Smooth muscle cell of the umbilical artery (primary cell): ENCODE measurements around the gene ACP4. TPM values are rescaled to one million over a fixed set of nuclear protein-coding genes. Genes with fewer than 3 reads are reported as not detected.

Experiments
- total RNA-seq: library from RNA; depleted of rRNA; stranded (reverse); fragments of >200 nt; gene quantifications from 2 replicates; pipeline ENCODE4 v1.2.3, GENCODE V29; 2014

The ACP4 gene
- not detected in 2 replicates for total RNA-seq

GRCh38 chr19:50790396-50790795 is at the start of gene ACP4:
Gene ACP4 (plus strand): TSS chr19:50790415. CDS start chr19:50790415, 0 bp downstream.

GRCh38 chr19:50770164-50770563 is 20.1 kb upstream of the ACP4 start, which contains the start of gene GPR32:
Gene GPR32 (plus strand): TSS chr19:50770464. CDS start chr19:50770601, 137 bp downstream.

GRCh38 chr19:50823389-50824042 is 33.3 kb downstream of the ACP4 start, which contains the start of gene KLK1:
Gene KLK1 (minus strand): TSS chr19:50823787. CDS start chr19:50823748, 39 bp downstream.

GRCh38 chr19:50833117-50833801 is 43.0 kb downstream of the ACP4 start, which contains the start of gene KLK15:
Gene KLK15 (minus strand): TSS chr19:50833574. CDS start chr19:50831492, 2,082 bp downstream.

Other genes with a start within 250 kb of the ACP4 start
- 0.18 and 0.30 TPM in 2 replicates for gene LRRC4B, start 222.0 kb upstream of the ACP4 start, total RNA-seq
- gene SYT3, start 150.5 kb upstream of the ACP4 start, total RNA-seq = 0.14 and 0.59 TPM in 2 replicates
- gene C19orf81, start 141.0 kb upstream of the ACP4 start, total RNA-seq = not detected in 2 replicates
- gene SHANK1, start 70.6 kb upstream of the ACP4 start, total RNA-seq = 6.8 and 11.0 TPM in 2 replicates
- gene CLEC11A, start 67.1 kb upstream of the ACP4 start, total RNA-seq = 56.1 and 68.0 TPM in 2 replicates
- not detected in 2 replicates for gene GPR32, start 20.0 kb upstream of the ACP4 start, total RNA-seq
- gene KLK1, start 33.4 kb downstream of the ACP4 start, total RNA-seq = not detected in 2 replicates
- not detected in 2 replicates for gene KLK15, start 43.2 kb downstream of the ACP4 start, total RNA-seq
- not detected in 2 replicates for gene KLK3, start 64.5 kb downstream of the ACP4 start, total RNA-seq
- not detected in 2 replicates for gene KLK2, start 83.0 kb downstream of the ACP4 start, total RNA-seq
- not detected in 2 replicates for gene KLK4, start 121.0 kb downstream of the ACP4 start, total RNA-seq
- not detected in 2 replicates for gene KLK5, start 162.6 kb downstream of the ACP4 start, total RNA-seq
- not detected in 2 replicates for gene KLK6, start 179.2 kb downstream of the ACP4 start, total RNA-seq
- gene KLK7, start 193.5 kb downstream of the ACP4 start, total RNA-seq = not detected in 2 replicates
- gene KLK8, start 211.2 kb downstream of the ACP4 start, total RNA-seq = not detected in 2 replicates
- gene KLK10, start 229.3 kb downstream of the ACP4 start, total RNA-seq = not detected in 2 replicates
- gene KLK11, start 236.2 kb downstream of the ACP4 start, total RNA-seq = not detected in 2 replicates
- not detected in 2 replicates for gene KLK12, start 244.6 kb downstream of the ACP4 start, total RNA-seq